Cardiac fibroblast (primary cell): ENCODE measurements around the gene CAMK2D.

Experiments used
- DNase-seq, 2 donors: peaks; one replicate each; pipeline versions ENCODE4 v3.0.0 to v3.0.0-alpha.2; 2010; ENCODE audit warnings: low read depth in 2 of 2
- H3K4me3 ChIP-seq, 2 donors: replicated peaks in 1 of 2; 1 replicate in 1 of 2; 2 replicates in 1 of 2; pipeline ENCODE4 v1.5.1; 2011; ENCODE audit warnings: low read depth in 2 of 2, low read length in 2 of 2, mild to moderate bottlenecking in 2 of 2, moderate library complexity in 1 of 2
- TF ChIP-seq, protein P1 (sequence below): IDR thresholded peaks from one replicate; pipeline ENCODE4 v1.5.1; 2011; ENCODE audit warnings: low read depth, mild to moderate bottlenecking, low read length, inconsistent platforms

CAMK2D gene

DNA sequence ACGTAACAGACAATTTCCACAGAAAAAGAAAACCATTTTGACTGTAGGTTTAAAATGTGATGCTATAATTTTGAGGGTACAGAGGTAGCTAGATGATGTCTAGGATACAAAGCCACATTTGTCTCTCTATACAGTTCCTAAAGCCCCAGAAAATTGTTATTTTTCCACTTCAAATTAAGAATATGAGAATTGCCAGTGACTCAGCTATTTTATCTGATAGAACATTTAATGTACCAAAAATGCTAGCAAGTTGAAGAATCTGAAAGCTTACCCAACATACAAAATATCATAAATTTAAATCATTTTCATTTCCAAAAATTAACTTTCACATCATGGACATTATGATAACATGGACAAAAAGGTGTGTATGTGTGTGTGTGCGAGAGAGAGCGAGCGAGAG is 148.0 kb downstream of the CAMK2D start:
- TF ChIP-seq, protein P1, sequence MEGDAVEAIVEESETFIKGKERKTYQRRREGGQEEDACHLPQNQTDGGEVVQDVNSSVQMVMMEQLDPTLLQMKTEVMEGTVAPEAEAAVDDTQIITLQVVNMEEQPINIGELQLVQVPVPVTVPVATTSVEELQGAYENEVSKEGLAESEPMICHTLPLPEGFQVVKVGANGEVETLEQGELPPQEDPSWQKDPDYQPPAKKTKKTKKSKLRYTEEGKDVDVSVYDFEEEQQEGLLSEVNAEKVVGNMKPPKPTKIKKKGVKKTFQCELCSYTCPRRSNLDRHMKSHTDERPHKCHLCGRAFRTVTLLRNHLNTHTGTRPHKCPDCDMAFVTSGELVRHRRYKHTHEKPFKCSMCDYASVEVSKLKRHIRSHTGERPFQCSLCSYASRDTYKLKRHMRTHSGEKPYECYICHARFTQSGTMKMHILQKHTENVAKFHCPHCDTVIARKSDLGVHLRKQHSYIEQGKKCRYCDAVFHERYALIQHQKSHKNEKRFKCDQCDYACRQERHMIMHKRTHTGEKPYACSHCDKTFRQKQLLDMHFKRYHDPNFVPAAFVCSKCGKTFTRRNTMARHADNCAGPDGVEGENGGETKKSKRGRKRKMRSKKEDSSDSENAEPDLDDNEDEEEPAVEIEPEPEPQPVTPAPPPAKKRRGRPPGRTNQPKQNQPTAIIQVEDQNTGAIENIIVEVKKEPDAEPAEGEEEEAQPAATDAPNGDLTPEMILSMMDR: no peak
- no peak for DNase-seq
- H3K4me3 ChIP-seq: no peak overlapping the region

GRCh38 chr4:113610537-113610936 is 151.0 kb downstream of the CAMK2D start:
- TF ChIP-seq, protein P1: no peak
- H3K4me3 ChIP-seq: no peak overlapping the region
- DNase-seq: no peak

GRCh38 chr4:113607998-113608397 is 153.5 kb downstream of the CAMK2D start:
- TF ChIP-seq, protein P1: no peak
- DNase-seq: no peak

GRCh38 chr4:113607147-113607720 is 154.3 kb downstream of the CAMK2D start:
- TF ChIP-seq, protein P1: no peak
- no peak for DNase-seq
- no peak overlapping the region for H3K4me3 ChIP-seq

More at GRCh38 chr4:113607998-113608397, 153.5 kb downstream of the CAMK2D start:
- H3K4me3 ChIP-seq: no peak overlapping the region

- no peak overlapping the region for H3K4me3 ChIP-seq
- TF ChIP-seq, protein P1: no peak
- DNase-seq: peak in 1 of 2 donors; percentile 50
Observed at GRCh38 chr4:113604955-113605354, 156.6 kb downstream of the CAMK2D start.

DNA sequence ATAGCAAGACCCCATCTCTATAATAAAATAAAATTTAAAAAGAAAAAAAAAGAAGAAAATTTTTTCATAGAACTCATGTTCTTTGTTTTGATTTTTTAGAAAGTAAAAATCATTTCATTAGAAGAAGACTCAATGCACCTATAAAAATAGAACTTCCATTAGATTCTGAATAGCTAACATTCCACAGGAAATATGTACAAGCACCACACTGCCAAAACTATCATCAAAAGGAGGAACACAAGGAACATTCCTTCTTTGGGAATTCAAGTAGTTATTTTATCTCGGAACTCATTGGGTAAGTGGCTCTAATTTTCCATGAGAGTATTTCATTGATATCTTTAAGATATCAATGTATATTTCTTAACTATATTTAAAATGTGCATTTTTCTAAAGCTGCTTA is 157.6 kb downstream of the CAMK2D start:
- TF ChIP-seq, protein P1: no peak
- DNase-seq: peak; percentile 34 to 56

More for the DNA sequence above, 157.6 kb downstream of the CAMK2D start:
- no peak overlapping the region for H3K4me3 ChIP-seq
